Activated T-helper 17 cell treated with anti-CD3 and anti-CD28 coated beads, Interleukin-2, amount 50 U/mL, for 72 hours (primary cell): ENCODE measurements around the gene ATG9B. TPM values are rescaled to one million over a fixed set of nuclear protein-coding genes. Genes with fewer than 3 reads are reported as not detected.
A peak's percentile ranks its signal among the peaks of the same experiment; 100 is the strongest.

Experiments
- ATAC-seq: fragments of 150-1000 bp; cut with Tn5 transposase; replicated peaks from 2 replicates; pipeline ENCODE4 v1.10.0; 2021; ENCODE audit warnings: mild to moderate bottlenecking, moderate library complexity
- H3K27ac Mint-ChIP-seq: one replicate; pipeline ENCODE4 v1.8.0; 2022; ENCODE audit warnings: mixed read lengths
- H3K27me3 Mint-ChIP-seq: one replicate; pipeline ENCODE4 v1.8.0; 2022; ENCODE audit warnings: mixed read lengths
- H3K36me3 Mint-ChIP-seq: one replicate; pipeline ENCODE4 v1.8.0; 2022; ENCODE audit warnings: low read depth, mild to moderate bottlenecking, mixed read lengths
- H3K4me1 Mint-ChIP-seq: one replicate; pipeline ENCODE4 v1.8.0; 2022; ENCODE audit warnings: mixed read lengths
- H3K4me3 Mint-ChIP-seq: one replicate; pipeline ENCODE4 v1.8.0; 2022; ENCODE audit warnings: mild to moderate bottlenecking, mixed read lengths
- H3K9me3 Mint-ChIP-seq: one replicate; pipeline ENCODE4 v1.8.0; 2022; ENCODE audit warnings: mixed read lengths
- total RNA-seq, 2 donors: library from RNA; stranded (reverse); gene quantifications; one replicate each; pipeline ENCODE4 v1.2.3, GENCODE V29; 2022

Gene ATG9B
- total RNA-seq: 10 to 100 TPM in 1 of 2 donors, 1 to 10 TPM in 1; 2.9 to 18.2 TPM

GRCh38 chr7:151024435-151025056 is at the start of gene ATG9B:
TSS of gene ATG9B (minus strand) at chr7:151024494. CDS start at chr7:151024423, 71 bp downstream.
- Mint-ChIP-seq H3K27me3 (peaks cover under 1% of the 10 kb centered on the region), H3K27ac (peak within 1 kb of the TSS; percentile 21), H3K4me3 (no peak within 1 kb of the TSS), H3K36me3 (peaks cover 7% of the 10 kb centered on the region), H3K4me1 (peaks cover 4% of the 10 kb centered on the region), H3K9me3 (no peaks in the 10 kb centered on the region)
- no peak for ATAC-seq

- no peak overlapping the region for H3K4me3 Mint-ChIP-seq
- H3K36me3 Mint-ChIP-seq: peaks cover 63% of the 10 kb centered on the region
- H3K27me3 Mint-ChIP-seq: no peaks in the 10 kb centered on the region
- H3K9me3 Mint-ChIP-seq: no peaks in the 10 kb centered on the region
- H3K4me1 Mint-ChIP-seq: no peaks in the 10 kb centered on the region
- no peak overlapping the region for H3K27ac Mint-ChIP-seq
- ATAC-seq: peak; percentile 17
Observed at GRCh38 chr7:151073990-151074389, 49.7 kb upstream of the ATG9B start.

- ATAC-seq: no peak
Observed at GRCh38 chr7:151071032-151071866, 47.0 kb upstream of the ATG9B start.

GRCh38 chr7:151070574-151070960 is 46.3 kb upstream of the ATG9B start:
- H3K4me1 Mint-ChIP-seq: no peaks in the 10 kb centered on the region
- H3K4me3 Mint-ChIP-seq: no peak overlapping the region
- no peaks in the 10 kb centered on the region for H3K27me3 Mint-ChIP-seq
- H3K27ac Mint-ChIP-seq: no peak overlapping the region
- H3K9me3 Mint-ChIP-seq: no peaks in the 10 kb centered on the region
- no peak for ATAC-seq
- H3K36me3 Mint-ChIP-seq: peaks cover 76% of the 10 kb centered on the region

More at GRCh38 chr7:151071032-151071866, 47.0 kb upstream of the ATG9B start:
- H3K4me3 Mint-ChIP-seq: no peak overlapping the region
- H3K36me3 Mint-ChIP-seq: peaks cover 80% of the 10 kb centered on the region
- no peak overlapping the region for H3K27ac Mint-ChIP-seq
- no peaks in the 10 kb centered on the region for H3K4me1 Mint-ChIP-seq
- no peaks in the 10 kb centered on the region for H3K27me3 Mint-ChIP-seq
- H3K9me3 Mint-ChIP-seq: no peaks in the 10 kb centered on the region

GRCh38 chr7:151069841-151070573 is 45.7 kb upstream of the ATG9B start:
- Mint-ChIP-seq H3K36me3 (peaks cover 76% of the 10 kb centered on the region), H3K27me3 (no peaks in the 10 kb centered on the region), H3K4me3 (no peak overlapping the region), H3K9me3 (no peaks in the 10 kb centered on the region), H3K4me1 (no peaks in the 10 kb centered on the region), H3K27ac (no peak overlapping the region)
- ATAC-seq: no peak

GRCh38 chr7:151068069-151068773 is 43.9 kb upstream of the ATG9B start:
- H3K4me1 Mint-ChIP-seq: no peaks in the 10 kb centered on the region
- H3K36me3 Mint-ChIP-seq: peaks cover 77% of the 10 kb centered on the region
- no peak for ATAC-seq
- H3K27ac Mint-ChIP-seq: no peak overlapping the region
- no peaks in the 10 kb centered on the region for H3K9me3 Mint-ChIP-seq
- no peak overlapping the region for H3K4me3 Mint-ChIP-seq
- H3K27me3 Mint-ChIP-seq: no peaks in the 10 kb centered on the region

- no peak overlapping the region for H3K4me3 Mint-ChIP-seq
- no peaks in the 10 kb centered on the region for H3K27me3 Mint-ChIP-seq
- no peak overlapping the region for H3K27ac Mint-ChIP-seq
- H3K9me3 Mint-ChIP-seq: no peaks in the 10 kb centered on the region
- H3K36me3 Mint-ChIP-seq: peaks cover 73% of the 10 kb centered on the region
- peaks cover 5% of the 10 kb centered on the region for H3K4me1 Mint-ChIP-seq
- no peak for ATAC-seq
Observed at GRCh38 chr7:151066273-151066974, 42.1 kb upstream of the ATG9B start.

- Mint-ChIP-seq H3K4me1 (peaks cover 12% of the 10 kb centered on the region), H3K9me3 (no peaks in the 10 kb centered on the region), H3K4me3 (no peak overlapping the region), H3K36me3 (peaks cover 70% of the 10 kb centered on the region), H3K27me3 (no peaks in the 10 kb centered on the region), H3K27ac (peak overlapping the region; percentile 65)
- ATAC-seq: no peak
Observed at GRCh38 chr7:151065516-151065915, 41.2 kb upstream of the ATG9B start.

- H3K4me1 Mint-ChIP-seq: peaks cover 12% of the 10 kb centered on the region
- peaks cover 67% of the 10 kb centered on the region for H3K36me3 Mint-ChIP-seq
Observed at GRCh38 chr7:151064993-151065392, 40.7 kb upstream of the ATG9B start.

GRCh38 chr7:151064454-151064853 is 40.2 kb upstream of the ATG9B start:
- H3K36me3 Mint-ChIP-seq: peaks cover 66% of the 10 kb centered on the region
- H3K27ac Mint-ChIP-seq: no peak overlapping the region
- H3K4me1 Mint-ChIP-seq: peaks cover 12% of the 10 kb centered on the region
- H3K27me3 Mint-ChIP-seq: no peaks in the 10 kb centered on the region
- no peak for ATAC-seq
- no peak overlapping the region for H3K4me3 Mint-ChIP-seq
- no peaks in the 10 kb centered on the region for H3K9me3 Mint-ChIP-seq

More at GRCh38 chr7:151064993-151065392, 40.7 kb upstream of the ATG9B start:
- no peaks in the 10 kb centered on the region for H3K9me3 Mint-ChIP-seq
- H3K27me3 Mint-ChIP-seq: no peaks in the 10 kb centered on the region
- no peak for ATAC-seq
- H3K4me3 Mint-ChIP-seq: no peak overlapping the region
- H3K27ac Mint-ChIP-seq: peak overlapping the region; percentile 65

- no peak for ATAC-seq
- Mint-ChIP-seq H3K9me3 (no peaks in the 10 kb centered on the region), H3K27me3 (no peaks in the 10 kb centered on the region), H3K27ac (no peak overlapping the region), H3K36me3 (peaks cover 53% of the 10 kb centered on the region), H3K4me3 (no peak overlapping the region), H3K4me1 (peaks cover 12% of the 10 kb centered on the region)
Observed at GRCh38 chr7:151063212-151063561, 38.9 kb upstream of the ATG9B start.

GRCh38 chr7:151062399-151063211 is 38.3 kb upstream of the ATG9B start:
- H3K27ac Mint-ChIP-seq: no peak overlapping the region
- peaks cover 47% of the 10 kb centered on the region for H3K36me3 Mint-ChIP-seq
- H3K4me3 Mint-ChIP-seq: no peak overlapping the region
- H3K4me1 Mint-ChIP-seq: peaks cover 12% of the 10 kb centered on the region
- no peak for ATAC-seq
- H3K9me3 Mint-ChIP-seq: no peaks in the 10 kb centered on the region
- no peaks in the 10 kb centered on the region for H3K27me3 Mint-ChIP-seq

- Mint-ChIP-seq H3K27ac (peak overlapping the region; percentile 25), H3K4me1 (peaks cover 18% of the 10 kb centered on the region), H3K4me3 (peak overlapping the region; percentile 95), H3K27me3 (no peaks in the 10 kb centered on the region), H3K9me3 (no peaks in the 10 kb centered on the region), H3K36me3 (peaks cover 42% of the 10 kb centered on the region)
- ATAC-seq: no peak
Observed at GRCh38 chr7:151062111-151062398, 37.8 kb upstream of the ATG9B start.
